SK-N-SH treated with all-trans-retinoic acid at 6 μM for 48 hours (cell line): ENCODE data around the gene TAF3.

ENCODE experiments used
- ATAC-seq: fragments of 200-7000 bp; cut with Tn5 transposase; 3 replicates; pipeline ENCODE4 v1.9.1; 2020; ENCODE audit warnings: mild to moderate bottlenecking, moderate library complexity
- ARNTL ChIP-seq: fragments of 450-650 bp; formaldehyde crosslinking; IDR thresholded peaks from 2 replicates; pipeline ENCODE4 v1.5.0; 2020; ENCODE audit warnings: low read depth, mild to moderate bottlenecking, moderate library complexity, borderline replicate concordance
- BACH2 ChIP-seq: fragments of 250-450 bp; sonication (Bioruptor Pico); IDR thresholded peaks from 2 replicates; pipeline ENCODE4 v1.9.0; 2021; ENCODE audit warnings: mild to moderate bottlenecking, borderline replicate concordance
- CSDC2 ChIP-seq: fragments of 250-450 bp; sonication (Bioruptor Pico); IDR thresholded peaks from 2 replicates; pipeline ENCODE4 v1.5.0; 2020; ENCODE audit warnings: mild to moderate bottlenecking, moderate library complexity
- ESRRG ChIP-seq: fragments of 250-450 bp; sonication (Bioruptor Pico); IDR thresholded peaks from 2 replicates; pipeline ENCODE4 v1.6.1; 2021; ENCODE audit warnings: mild to moderate bottlenecking
- GLIS3 ChIP-seq: fragments of 250-450 bp; sonication (Bioruptor Pico); IDR thresholded peaks from 2 replicates; pipeline ENCODE4 v1.5.0; 2020; ENCODE audit warnings: mild to moderate bottlenecking, moderate library complexity
- ISL1 ChIP-seq: fragments of 250-450 bp; sonication (Bioruptor Pico); IDR thresholded peaks from 2 replicates; pipeline ENCODE4 v2.1.2; 2022; ENCODE audit warnings: mild to moderate bottlenecking, moderate library complexity
- OSR1 ChIP-seq: fragments of 250-450 bp; sonication (Bioruptor Pico); IDR thresholded peaks from 2 replicates; pipeline ENCODE4 v1.8.0; 2022; ENCODE audit warnings: moderate library complexity, mild to moderate bottlenecking, inconsistent platforms
- PATZ1 ChIP-seq: fragments of 250-450 bp; sonication (Bioruptor Pico); IDR thresholded peaks from 2 replicates; pipeline ENCODE4 v1.8.0; 2020; ENCODE audit warnings: mild to moderate bottlenecking, moderate library complexity, borderline replicate concordance
- POU6F1 ChIP-seq: fragments of 250-450 bp; sonication (Bioruptor Pico); IDR thresholded peaks from 2 replicates; pipeline ENCODE4 v1.8.0; 2021; ENCODE audit warnings: low read depth, mild to moderate bottlenecking, moderate library complexity, borderline replicate concordance
- RARB ChIP-seq: fragments of 250-450 bp; sonication (Bioruptor Pico); IDR thresholded peaks from 2 replicates; pipeline ENCODE4 v1.8.0; 2021; ENCODE audit warnings: mild to moderate bottlenecking, moderate library complexity
- SNAI2 ChIP-seq: fragments of 250-450 bp; sonication (Bioruptor Pico); IDR thresholded peaks from 2 replicates; pipeline ENCODE4 v1.5.0; 2020; ENCODE audit warnings: mild to moderate bottlenecking, moderate library complexity
- TOX ChIP-seq: fragments of 250-450 bp; sonication (Bioruptor Pico); IDR thresholded peaks from 2 replicates; pipeline ENCODE4 v1.8.0; 2021; ENCODE audit warnings: mild to moderate bottlenecking, moderate library complexity, borderline replicate concordance
- ZC3H10 ChIP-seq: fragments of 250-450 bp; sonication (Bioruptor Pico); IDR thresholded peaks from 2 replicates; pipeline ENCODE4 v1.5.1; 2021; ENCODE audit warnings: mild to moderate bottlenecking, moderate library complexity
- ZFP3 ChIP-seq: fragments of 250-450 bp; sonication (Bioruptor Pico); IDR thresholded peaks from 2 replicates; pipeline ENCODE4 v1.5.0; 2020; ENCODE audit warnings: mild to moderate bottlenecking, moderate library complexity
- ZFP30 ChIP-seq: fragments of 450-650 bp; formaldehyde crosslinking; IDR thresholded peaks from 2 replicates; pipeline ENCODE4 v1.5.0; 2022; ENCODE audit warnings: mild to moderate bottlenecking, moderate library complexity
- ZNF565 ChIP-seq: fragments of 450-650 bp; formaldehyde crosslinking; conservative IDR thresholded peaks from 2 replicates; pipeline ENCODE4 v1.5.0; 2020; ENCODE audit warnings: low read depth, mild to moderate bottlenecking, moderate library complexity
- ZNF70 ChIP-seq: fragments of 450-650 bp; formaldehyde crosslinking; IDR thresholded peaks from 2 replicates; pipeline ENCODE4 v1.5.0; 2020; ENCODE audit warnings: mild to moderate bottlenecking, moderate library complexity
- ZNF8 ChIP-seq: fragments of 450-650 bp; formaldehyde crosslinking; IDR thresholded peaks from 2 replicates; pipeline ENCODE4 v1.5.0; 2020; ENCODE audit warnings: mild to moderate bottlenecking, moderate library complexity
- TF ChIP-seq, protein P1 (sequence below): fragments of 250-450 bp; sonication (Bioruptor Pico); IDR thresholded peaks from 2 replicates; pipeline ENCODE4 v1.5.0; 2020; ENCODE audit warnings: mild to moderate bottlenecking, moderate library complexity
- TF ChIP-seq, protein P2 (sequence below): fragments of 250-450 bp; sonication (Bioruptor Pico); IDR thresholded peaks from 2 replicates; pipeline ENCODE4 v1.5.1; 2020; ENCODE audit warnings: low read depth, mild to moderate bottlenecking, moderate library complexity
- TF ChIP-seq, protein P3 (sequence below): fragments of 250-450 bp; sonication (Bioruptor Pico); IDR thresholded peaks from 2 replicates; pipeline ENCODE4 v1.5.1; 2021; ENCODE audit warnings: mild to moderate bottlenecking, moderate library complexity

The TAF3 gene

DNA sequence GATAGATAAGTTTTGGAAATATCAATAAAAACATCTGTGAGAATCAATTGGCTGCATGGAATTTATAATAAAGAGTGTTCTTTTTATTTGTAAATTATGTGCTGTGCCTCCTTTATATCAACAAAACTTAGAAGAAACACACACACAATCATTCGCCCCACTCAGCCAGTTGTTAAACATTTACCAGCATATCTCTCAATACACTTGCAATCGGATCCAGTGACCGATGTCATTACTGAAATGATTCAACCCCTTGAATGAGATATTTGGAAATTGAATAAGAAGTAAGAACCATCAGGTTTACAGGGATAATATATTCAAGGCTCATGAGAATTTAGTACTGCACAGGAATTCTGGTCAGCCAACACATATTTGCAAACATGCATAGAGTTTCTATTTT is 35.6 kb downstream of the TAF3 start (continued):
- TF ChIP-seq, protein P1, sequence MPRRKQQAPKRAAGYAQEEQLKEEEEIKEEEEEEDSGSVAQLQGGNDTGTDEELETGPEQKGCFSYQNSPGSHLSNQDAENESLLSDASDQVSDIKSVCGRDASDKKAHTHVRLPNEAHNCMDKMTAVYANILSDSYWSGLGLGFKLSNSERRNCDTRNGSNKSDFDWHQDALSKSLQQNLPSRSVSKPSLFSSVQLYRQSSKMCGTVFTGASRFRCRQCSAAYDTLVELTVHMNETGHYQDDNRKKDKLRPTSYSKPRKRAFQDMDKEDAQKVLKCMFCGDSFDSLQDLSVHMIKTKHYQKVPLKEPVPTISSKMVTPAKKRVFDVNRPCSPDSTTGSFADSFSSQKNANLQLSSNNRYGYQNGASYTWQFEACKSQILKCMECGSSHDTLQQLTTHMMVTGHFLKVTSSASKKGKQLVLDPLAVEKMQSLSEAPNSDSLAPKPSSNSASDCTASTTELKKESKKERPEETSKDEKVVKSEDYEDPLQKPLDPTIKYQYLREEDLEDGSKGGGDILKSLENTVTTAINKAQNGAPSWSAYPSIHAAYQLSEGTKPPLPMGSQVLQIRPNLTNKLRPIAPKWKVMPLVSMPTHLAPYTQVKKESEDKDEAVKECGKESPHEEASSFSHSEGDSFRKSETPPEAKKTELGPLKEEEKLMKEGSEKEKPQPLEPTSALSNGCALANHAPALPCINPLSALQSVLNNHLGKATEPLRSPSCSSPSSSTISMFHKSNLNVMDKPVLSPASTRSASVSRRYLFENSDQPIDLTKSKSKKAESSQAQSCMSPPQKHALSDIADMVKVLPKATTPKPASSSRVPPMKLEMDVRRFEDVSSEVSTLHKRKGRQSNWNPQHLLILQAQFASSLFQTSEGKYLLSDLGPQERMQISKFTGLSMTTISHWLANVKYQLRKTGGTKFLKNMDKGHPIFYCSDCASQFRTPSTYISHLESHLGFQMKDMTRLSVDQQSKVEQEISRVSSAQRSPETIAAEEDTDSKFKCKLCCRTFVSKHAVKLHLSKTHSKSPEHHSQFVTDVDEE (CRISPR knock-in tag): no peak
- TF ChIP-seq ESRRG (CRISPR knock-in tag): no peak
- TF ChIP-seq, all 23 proteins: peak for 0

GRCh38 chr10:7855205-7855604 is 36.9 kb downstream of the TAF3 start:
- ATAC-seq: no peak
- no peak for TF ChIP-seq SNAI2 (CRISPR knock-in tag)
- no peak for TF ChIP-seq ZFP3 (CRISPR knock-in tag)
- no peak for TF ChIP-seq ARNTL (CRISPR knock-in tag)
- no peak for TF ChIP-seq ZFP30 (CRISPR knock-in tag)
- no peak for TF ChIP-seq ZC3H10 (CRISPR knock-in tag)
- TF ChIP-seq ESRRG (CRISPR knock-in tag): no peak

DNA sequence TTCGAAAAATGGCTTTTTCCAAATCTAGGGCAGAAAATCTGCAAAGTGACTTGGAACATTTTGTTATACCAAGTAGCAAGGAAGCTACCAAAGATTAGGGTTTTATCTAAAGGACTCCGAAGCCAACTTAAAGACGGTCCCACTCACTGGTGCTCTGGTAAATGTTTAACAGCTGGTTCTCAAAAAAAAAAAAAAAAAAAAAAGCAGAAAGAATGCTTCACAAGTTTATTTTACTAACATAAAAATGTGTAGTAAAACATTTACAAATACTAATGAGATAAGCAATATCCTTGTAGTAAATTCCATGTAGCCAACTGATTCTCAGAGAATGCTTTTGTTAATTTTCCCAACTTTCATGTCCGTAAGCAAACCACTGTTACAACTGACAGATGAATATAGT is 38.4 kb downstream of the TAF3 start:
- TF ChIP-seq SNAI2 (CRISPR knock-in tag) (no peak), ZFP3 (CRISPR knock-in tag) (no peak), ZNF8 (CRISPR knock-in tag) (no peak), ZNF565 (CRISPR knock-in tag) (no peak), CSDC2 (no peak), GLIS3 (CRISPR knock-in tag) (no peak), OSR1 (CRISPR knock-in tag) (no peak), POU6F1 (CRISPR knock-in tag) (no peak), ESRRG (CRISPR knock-in tag) (no peak), ARNTL (CRISPR knock-in tag) (no peak), ZNF70 (CRISPR knock-in tag) (no peak), ISL1 (CRISPR knock-in tag) (no peak), TOX (CRISPR knock-in tag) (no peak)
- ATAC-seq: no peak

DNA sequence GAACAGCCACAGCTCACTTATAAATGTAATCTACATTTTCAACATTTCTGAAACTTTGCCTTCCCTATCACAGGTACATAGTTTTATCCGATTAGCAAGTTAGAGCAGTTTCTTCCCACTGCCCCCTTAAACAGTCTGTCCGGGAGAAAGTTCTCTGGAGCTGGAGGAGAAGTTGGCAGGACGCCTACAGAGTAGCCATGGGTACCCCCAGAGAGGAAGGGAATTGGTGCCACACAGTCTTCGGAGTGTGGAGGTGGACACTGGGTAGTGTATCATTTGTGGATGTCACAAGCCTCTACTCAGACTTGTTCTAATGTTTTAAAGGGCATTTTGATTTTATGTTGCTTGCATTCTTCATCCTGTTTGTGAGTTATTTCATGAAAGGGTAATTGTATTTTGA is 39.0 kb downstream of the TAF3 start:
- TF ChIP-seq ZNF8 (CRISPR knock-in tag): no peak
- TF ChIP-seq, protein P1 (CRISPR knock-in tag): no peak
- TF ChIP-seq ZNF70 (CRISPR knock-in tag): no peak
- TF ChIP-seq RARB: no peak
- no peak for TF ChIP-seq ZFP30 (CRISPR knock-in tag)
- TF ChIP-seq PATZ1 (CRISPR knock-in tag): no peak
- no peak for TF ChIP-seq ARNTL (CRISPR knock-in tag)
- TF ChIP-seq TOX (CRISPR knock-in tag): no peak
- no peak for TF ChIP-seq ZNF565 (CRISPR knock-in tag)
- TF ChIP-seq SNAI2 (CRISPR knock-in tag): no peak
- TF ChIP-seq, protein P2, sequence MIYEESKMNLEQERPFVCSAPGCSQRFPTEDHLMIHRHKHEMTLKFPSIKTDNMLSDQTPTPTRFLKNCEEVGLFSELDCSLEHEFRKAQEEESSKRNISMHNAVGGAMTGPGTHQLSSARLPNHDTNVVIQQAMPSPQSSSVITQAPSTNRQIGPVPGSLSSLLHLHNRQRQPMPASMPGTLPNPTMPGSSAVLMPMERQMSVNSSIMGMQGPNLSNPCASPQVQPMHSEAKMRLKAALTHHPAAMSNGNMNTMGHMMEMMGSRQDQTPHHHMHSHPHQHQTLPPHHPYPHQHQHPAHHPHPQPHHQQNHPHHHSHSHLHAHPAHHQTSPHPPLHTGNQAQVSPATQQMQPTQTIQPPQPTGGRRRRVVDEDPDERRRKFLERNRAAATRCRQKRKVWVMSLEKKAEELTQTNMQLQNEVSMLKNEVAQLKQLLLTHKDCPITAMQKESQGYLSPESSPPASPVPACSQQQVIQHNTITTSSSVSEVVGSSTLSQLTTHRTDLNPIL (CRISPR knock-in tag): no peak
- no peak for TF ChIP-seq ZFP3 (CRISPR knock-in tag)
- TF ChIP-seq, protein P3, sequence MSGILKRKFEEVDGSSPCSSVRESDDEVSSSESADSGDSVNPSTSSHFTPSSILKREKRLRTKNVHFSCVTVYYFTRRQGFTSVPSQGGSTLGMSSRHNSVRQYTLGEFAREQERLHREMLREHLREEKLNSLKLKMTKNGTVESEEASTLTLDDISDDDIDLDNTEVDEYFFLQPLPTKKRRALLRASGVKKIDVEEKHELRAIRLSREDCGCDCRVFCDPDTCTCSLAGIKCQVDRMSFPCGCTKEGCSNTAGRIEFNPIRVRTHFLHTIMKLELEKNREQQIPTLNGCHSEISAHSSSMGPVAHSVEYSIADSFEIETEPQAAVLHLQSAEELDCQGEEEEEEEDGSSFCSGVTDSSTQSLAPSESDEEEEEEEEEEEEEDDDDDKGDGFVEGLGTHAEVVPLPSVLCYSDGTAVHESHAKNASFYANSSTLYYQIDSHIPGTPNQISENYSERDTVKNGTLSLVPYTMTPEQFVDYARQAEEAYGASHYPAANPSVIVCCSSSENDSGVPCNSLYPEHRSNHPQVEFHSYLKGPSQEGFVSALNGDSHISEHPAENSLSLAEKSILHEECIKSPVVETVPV: no peak
- no peak for TF ChIP-seq BACH2 (CRISPR knock-in tag)
- TF ChIP-seq OSR1 (CRISPR knock-in tag): no peak
- TF ChIP-seq ISL1 (CRISPR knock-in tag): no peak
- TF ChIP-seq CSDC2: no peak
- no peak for TF ChIP-seq POU6F1 (CRISPR knock-in tag)

More for the DNA sequence above, 39.0 kb downstream of the TAF3 start:
- no peak for ATAC-seq
